Activated T-cell treated with anti-CD3 and anti-CD28 coated beads, Interleukin-2, amount 50 U/mL, for 1 hour (primary cell): ENCODE measurements around the gene DLG2.

ENCODE experiments used
- DNase-seq: peaks from one replicate; pipeline ENCODE4 v3.0.0-alpha.2; 2020

Gene DLG2

GRCh38 chr11:84234462-84235202, 1392.5 kb downstream of the DLG2 start:
- DNase-seq, result no peak

GRCh38 chr11:84234011-84234410, 1393.1 kb downstream of the DLG2 start:
- DNase-seq, result no peak

GRCh38 chr11:84232511-84232910, 1394.6 kb downstream of the DLG2 start:
- no peak for DNase-seq

GRCh38 chr11:84230402-84230801, 1396.7 kb downstream of the DLG2 start:
- no peak for DNase-seq

- no peak for DNase-seq
Measured at GRCh38 chr11:84227970-84228665, 1399.0 kb downstream of the DLG2 start.

- DNase-seq, result no peak
Measured at GRCh38 chr11:84224042-84224441, 1403.1 kb downstream of the DLG2 start.

- DNase-seq, result no peak
Measured at GRCh38 chr11:84218318-84218717, 1408.8 kb downstream of the DLG2 start.

GRCh38 chr11:84215672-84216071, 1411.5 kb downstream of the DLG2 start:
- DNase-seq, result no peak

- no peak for DNase-seq
Measured at GRCh38 chr11:84214557-84214956, 1412.6 kb downstream of the DLG2 start.

- no peak for DNase-seq
Measured at GRCh38 chr11:84212468-84213390, 1414.4 kb downstream of the DLG2 start.

- DNase-seq, result no peak
Measured at GRCh38 chr11:84211896-84212295, 1415.2 kb downstream of the DLG2 start.

- DNase-seq, result no peak
Measured at GRCh38 chr11:84194696-84195095, 1432.4 kb downstream of the DLG2 start.

GRCh38 chr11:84193706-84194105, 1433.4 kb downstream of the DLG2 start:
- DNase-seq, result no peak

- no peak for DNase-seq
Measured at GRCh38 chr11:84188521-84188920, 1438.6 kb downstream of the DLG2 start.

- DNase-seq, result no peak
Measured at GRCh38 chr11:84173078-84173477, 1454.1 kb downstream of the DLG2 start.

- no peak for DNase-seq
Measured at GRCh38 chr11:84165139-84165538, 1462.0 kb downstream of the DLG2 start.

GRCh38 chr11:84164728-84165127, 1462.4 kb downstream of the DLG2 start:
- no peak for DNase-seq

- no peak for DNase-seq
Measured at GRCh38 chr11:84163116-84163515, 1464.0 kb downstream of the DLG2 start.

- no peak for DNase-seq
Measured at GRCh38 chr11:84157639-84158038, 1469.5 kb downstream of the DLG2 start.

- DNase-seq, result no peak
Measured at GRCh38 chr11:84146826-84147225, 1480.3 kb downstream of the DLG2 start.

GRCh38 chr11:84145616-84146185, 1481.4 kb downstream of the DLG2 start:
- DNase-seq, result no peak

GRCh38 chr11:84144531-84144930, 1482.6 kb downstream of the DLG2 start:
- DNase-seq, result no peak

GRCh38 chr11:84142411-84142810, 1484.7 kb downstream of the DLG2 start:
- no peak for DNase-seq
